CD4-positive, alpha-beta T cell treated with Interleukin-4 for 1 hour (primary cell): ENCODE results near the gene PNKD.
A peak's percentile ranks its signal among the peaks of the same experiment; 100 is the strongest.
"Not testable (repeated sequence)": the region's sequence is repeated elsewhere in the genome, so short reads cannot be mapped to it uniquely, and the experiment has no call there.

Experiments
- DNase-seq, 2 donors: peaks; one replicate each; pipeline ENCODE4 v3.0.0-alpha.2; 2020 to 2022

PNKD gene

DNA sequence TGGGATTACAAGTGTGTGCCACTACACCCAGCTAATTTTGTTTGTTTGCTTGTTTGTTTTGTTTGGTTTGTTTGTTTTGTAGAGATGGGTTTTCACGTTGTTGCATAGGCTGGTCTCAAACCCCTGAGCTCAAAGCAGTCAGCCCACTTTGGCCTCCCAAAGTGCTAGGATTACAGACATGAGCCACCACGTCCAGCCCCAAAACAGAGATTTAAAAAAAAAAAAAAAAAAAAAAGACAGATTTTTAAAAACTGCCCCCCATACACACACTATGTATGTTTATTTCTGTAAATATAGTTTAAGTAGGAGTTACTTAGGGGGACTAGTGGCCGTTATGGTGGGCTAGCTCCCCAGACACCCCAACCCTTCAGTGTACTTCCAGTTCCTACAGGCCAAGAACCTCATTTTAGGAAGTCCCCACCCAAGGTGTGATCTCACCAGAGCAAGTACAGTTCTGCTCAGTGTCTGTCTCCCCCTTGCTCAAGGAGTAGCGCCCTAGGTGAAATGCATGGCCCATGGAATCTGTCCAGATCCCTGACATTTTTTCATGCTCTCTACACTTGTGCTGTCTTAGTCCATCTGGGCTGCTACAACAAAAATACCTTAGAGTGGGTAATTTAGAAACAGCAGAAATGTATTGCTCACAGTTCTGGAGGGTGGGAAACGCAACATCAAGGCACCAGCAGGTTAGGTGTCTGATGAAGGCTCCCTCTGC lies 23.6 kb downstream of the PNKD start:
- DNase-seq = peak in 1 of 2 donors; percentile 33

- DNase-seq = no peak
Observed at GRCh38 chr2:218294430-218295022, 24.2 kb downstream of the PNKD start.

DNA sequence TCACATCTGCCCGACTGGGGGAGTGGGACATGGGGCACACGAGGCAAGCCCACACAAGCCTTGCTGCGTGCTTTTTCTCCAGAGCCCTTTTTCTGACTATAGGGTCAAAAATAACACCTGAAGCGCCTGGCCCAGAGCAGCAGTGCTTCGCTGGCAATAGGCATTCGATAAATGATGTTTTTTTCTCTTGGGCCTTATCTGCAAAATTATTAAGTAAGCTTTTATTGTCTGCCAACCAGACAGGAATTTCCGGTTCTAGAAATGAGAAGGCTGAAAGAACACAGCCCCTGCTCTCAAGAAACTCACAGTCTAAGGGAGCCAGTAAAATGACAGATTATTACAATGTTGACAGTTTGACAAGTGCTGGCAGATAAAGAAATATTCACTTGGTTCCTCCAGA lies 24.7 kb downstream of the PNKD start:
- DNase-seq = no peak

GRCh38 chr2:218296200-218296599 lies 25.9 kb downstream of the PNKD start:
- DNase-seq = no peak

DNA sequence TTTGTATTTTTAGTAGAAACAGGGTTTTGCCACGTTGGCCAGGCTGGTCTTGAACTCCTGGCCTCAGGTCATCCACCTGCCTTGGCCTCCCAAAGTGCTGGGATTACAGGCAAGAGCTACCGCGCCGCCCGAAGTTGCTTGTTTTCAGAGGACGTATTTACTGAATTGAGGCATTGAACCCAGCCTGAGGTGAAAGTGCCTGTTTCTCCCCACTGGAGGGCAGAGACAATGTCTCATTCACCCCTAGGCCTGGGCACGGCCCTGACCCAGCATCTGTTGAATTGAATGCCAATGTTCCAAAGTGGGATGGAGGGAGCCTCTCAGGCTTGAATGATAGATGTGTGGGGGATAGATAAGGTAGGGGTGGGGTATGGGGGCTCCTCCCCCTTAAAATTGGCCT lies 26.5 kb downstream of the PNKD start:
- DNase-seq = no peak

- no peak for DNase-seq
Observed at GRCh38 chr2:218298314-218298875, 28.1 kb downstream of the PNKD start.

DNA sequence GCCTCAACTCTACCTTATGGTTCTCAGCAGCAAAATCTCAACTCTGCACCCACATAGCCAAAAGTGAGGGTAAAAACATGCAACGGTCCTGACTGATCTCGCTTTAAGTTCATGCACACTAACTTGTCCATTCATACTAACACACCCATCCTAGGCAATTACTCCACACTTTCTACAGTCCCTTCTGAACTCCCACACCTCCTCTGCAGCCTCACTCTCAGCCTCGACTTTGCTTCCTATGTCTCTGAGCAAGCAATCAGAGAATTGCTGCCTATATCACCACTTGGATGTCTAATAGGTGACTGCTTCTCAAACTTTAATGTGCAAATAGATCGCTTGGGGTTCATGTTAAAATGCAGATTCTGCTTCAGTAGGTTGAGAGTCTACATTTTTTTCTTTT lies 29.8 kb downstream of the PNKD start:
- DNase-seq = no peak

GRCh38 chr2:218301176-218301819 lies 31.0 kb downstream of the PNKD start:
- DNase-seq = peak; percentile 89 to 91

GRCh38 chr2:218305383-218305782 lies 35.1 kb downstream of the PNKD start:
- DNase-seq = no peak

- DNase-seq = no peak
Observed at GRCh38 chr2:218306184-218306920, 36.0 kb downstream of the PNKD start.

DNA sequence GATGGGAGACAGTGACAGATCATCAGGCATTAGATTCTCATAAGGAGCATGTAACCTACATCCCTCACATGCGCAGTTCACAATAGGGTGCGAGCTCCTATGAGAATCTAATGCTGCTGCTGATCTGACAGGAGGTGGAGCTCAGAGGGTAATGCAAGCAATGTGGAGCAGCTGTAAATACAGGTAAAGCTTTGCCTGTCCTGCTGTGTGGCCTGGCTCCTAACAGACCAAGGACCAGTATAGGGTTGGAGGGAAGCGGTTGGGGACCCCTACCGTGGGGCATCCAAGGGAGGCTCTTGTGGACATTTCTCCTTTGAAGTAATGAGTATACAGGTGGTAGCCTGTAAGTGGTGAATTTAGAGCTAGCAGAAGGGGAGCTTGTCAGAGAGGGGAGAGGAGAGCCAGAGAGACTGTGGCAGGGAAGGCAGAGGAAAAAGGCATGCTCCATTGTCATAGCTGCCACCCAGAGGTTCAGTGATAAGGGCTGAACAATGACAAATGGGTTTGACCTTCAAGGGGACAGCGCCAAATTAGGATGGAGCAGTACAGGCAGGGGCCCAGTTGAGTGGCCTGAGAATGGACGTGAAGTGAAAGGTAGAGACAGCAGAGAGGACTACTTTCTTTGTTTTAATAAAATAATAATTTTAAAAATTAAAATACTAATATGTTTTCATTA lies 37.2 kb downstream of the PNKD start:
- no peak for DNase-seq

DNA sequence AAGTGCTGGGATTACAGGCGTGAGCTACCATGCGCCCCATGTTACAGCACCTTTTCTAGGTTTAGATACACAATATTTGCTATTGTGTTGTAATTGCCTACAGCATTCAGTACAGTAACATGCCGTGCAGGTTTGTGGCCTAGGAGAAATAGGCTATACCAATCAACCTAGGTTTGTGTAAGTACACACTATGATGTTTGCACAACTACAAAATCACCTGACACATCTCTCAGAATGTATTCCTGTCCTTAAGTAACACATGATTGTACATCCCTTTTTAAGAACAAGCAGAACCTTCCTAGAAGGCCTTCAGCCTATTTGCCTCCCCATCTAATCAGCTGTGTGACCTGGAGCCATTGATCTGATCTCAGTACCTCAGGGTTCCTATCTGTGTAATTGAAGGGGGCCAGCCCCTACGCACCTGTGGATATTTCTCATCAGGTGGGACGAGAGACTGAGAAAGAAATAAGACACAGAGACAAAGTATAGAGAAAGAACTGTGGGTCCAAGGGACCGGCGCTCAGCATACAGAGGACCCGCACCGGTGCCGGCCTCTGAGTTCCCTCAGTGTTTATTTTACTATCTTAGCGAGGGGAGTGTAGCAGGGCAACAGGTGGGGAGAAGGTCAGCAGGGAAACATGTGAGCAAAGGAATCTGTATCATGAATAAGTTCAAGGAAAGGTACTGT lies 40.7 kb downstream of the PNKD start:
- no peak for DNase-seq

DNA sequence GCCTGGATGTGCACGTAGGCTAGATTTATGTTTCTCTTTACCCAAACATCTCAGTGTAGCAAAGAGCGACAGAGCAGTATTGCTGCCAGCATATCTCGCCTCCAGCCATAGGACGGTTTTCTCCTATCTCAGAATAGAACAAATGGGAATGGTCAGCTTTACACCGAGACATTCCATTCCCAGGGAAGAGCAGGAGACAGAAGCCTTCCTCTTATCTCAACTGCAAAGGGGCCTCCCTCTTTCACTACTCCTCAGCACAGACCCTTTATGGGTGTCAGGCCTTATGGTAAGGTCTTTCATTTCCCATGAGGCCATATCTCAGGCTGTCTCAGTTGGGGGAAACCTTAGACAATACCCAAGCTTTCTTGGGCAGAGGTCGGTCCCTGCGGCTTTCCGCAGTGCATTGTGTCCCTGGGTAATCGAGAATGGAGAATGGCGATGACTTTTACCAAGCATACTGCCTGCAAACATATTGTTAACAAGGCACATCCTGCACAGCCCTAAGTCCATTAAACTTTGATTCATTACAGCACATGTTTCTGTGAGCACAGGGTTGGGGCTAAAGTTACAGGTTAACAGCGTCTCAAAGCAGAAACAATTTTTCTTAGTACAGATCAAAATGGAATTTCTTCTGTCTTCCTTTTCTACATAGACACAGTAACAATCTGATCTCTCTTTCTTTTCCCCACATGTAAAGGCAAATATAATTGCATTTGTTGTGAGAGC lies 41.4 kb downstream of the PNKD start:
- DNase-seq = not testable (repeated sequence)

DNA sequence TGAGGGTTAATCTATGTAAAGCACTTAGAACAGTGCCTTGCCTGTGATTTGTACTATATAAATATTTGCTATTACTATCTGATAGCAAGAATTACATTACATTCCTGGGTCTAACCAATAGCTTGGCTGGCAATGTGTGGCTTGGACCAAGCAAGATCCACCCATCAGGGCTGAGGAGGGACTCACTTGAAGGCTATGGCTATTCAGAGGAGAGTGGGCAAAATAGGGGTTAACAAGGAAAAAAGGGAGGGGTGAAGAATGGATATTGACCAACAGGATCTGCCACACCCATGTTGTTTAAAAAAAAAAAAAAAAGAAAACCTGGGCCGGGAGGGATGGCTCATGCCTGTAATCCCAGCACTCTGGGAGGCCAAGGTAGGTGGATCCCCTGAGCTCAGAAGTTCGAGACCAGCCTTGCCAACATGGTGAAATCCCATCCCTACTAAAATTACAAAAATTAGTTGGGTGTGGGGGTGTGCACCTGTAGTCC lies 42.0 kb downstream of the PNKD start:
- DNase-seq = no peak

DNA sequence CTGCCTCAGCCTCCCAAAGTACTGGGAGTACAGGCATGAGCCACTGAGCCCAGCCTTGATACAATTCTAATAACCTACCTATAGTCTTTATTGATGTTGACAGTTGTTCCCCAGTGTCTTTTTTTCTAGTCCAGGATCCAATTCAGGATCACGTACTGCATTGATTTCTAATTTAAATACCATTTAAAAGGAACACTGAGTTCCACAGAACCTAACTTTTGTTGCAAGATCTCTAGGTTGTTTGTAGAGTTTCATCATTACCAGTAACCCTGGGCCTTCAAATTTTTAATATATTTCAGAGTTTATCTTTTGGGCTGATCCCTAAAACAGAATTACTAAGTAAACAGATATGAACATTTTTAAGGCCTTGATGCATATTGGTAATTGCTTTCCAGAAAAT lies 43.0 kb downstream of the PNKD start:
- DNase-seq = no peak

GRCh38 chr2:218314764-218315163 lies 44.4 kb downstream of the PNKD start:
- DNase-seq = not testable (repeated sequence)

DNA sequence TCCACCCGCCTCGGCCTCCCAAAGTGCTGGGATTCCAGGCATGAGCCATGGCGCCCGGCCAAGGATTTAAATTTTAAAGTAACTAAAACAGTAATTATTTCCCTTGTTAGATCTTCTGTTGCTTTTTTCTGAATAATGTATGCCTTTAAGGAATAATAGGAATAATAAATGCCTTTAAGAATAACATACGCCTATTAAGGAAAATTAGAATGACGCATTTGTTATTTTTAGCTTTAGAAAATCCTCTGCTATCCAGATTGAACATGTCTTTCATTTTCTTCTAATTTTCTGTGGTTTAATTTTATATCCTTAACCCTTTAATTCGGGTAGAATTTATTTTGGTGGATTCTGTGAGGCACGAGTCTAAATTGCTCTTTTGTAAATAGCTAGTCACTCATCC lies 45.1 kb downstream of the PNKD start:
- DNase-seq = no peak

DNA sequence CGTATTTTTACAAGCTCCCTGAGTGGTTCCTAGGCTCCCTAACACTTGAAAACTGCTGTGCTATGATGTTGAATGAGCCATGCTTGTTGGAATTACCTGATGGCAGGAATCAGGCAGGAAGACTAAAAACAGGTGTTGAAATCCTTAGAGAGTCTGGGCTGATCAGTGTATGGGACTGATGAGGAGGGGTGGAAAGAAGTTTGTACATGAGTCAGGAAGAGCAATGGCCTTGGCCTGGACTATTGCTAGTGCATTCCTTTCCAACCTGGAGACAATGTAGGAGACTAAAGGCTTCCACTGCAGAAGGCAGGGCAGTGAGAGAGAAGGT lies 46.9 kb downstream of the PNKD start:
- no peak for DNase-seq

- peak in 1 of 2 donors; percentile 20 for DNase-seq
Observed at GRCh38 chr2:218317835-218318234, 47.5 kb downstream of the PNKD start.

DNA sequence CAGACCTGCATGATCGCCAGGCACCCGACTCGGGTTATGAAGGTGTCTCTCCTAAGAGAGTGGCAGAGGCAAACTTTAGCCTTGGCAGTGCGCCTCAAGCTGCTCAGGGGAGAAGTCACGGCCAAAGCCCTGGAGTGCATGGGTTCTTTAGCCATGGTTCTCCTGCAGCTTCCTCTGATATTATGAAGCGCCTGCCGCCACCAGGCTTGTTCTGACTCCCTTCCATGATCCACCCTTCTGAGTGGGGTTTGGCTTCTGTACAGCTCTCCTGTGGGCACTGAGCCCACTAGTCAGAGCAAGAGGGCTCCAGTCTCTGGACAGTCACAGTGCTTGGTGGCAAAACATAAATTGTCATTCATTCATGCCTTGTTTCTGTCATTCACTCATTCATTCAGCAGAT lies 47.9 kb downstream of the PNKD start:
- no peak for DNase-seq

DNA sequence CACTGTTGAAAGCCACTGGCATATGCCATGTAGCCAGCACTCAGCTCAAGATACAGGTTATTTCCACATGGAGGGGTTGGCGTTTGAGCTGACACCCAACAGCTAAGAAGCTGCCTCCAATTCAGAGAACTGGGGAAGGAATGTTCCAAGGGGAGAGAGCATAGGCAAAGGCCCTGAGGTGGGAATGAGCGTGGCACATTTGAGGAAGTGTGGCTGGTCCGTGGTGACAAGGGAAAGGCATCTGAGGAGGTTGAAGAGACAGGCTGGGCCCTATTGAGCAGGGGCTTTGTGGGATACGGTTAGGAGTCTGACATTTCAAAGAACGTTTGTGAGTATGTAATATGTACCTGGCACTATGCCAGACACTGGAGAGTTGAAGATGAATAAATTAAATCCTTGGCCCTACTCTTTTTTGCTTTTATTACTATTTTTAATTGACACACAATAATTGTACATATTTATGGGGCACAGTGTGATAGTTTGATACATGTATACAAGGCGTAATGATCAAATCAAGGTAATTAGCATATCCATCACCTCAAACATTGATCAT lies 49.6 kb downstream of the PNKD start:
- DNase-seq = no peak
